ENCODE results near the gene TMEM234.

TMEM234 gene

GRCh38 chr1:32239790-32240139 lies 17.6 kb upstream of the TMEM234 start:
- DNase-seq (ENCODE audit: low read depth) = no peak

- no peak for DNase-seq (ENCODE audit: low read depth)
Measured at GRCh38 chr1:32239337-32239736, 17.2 kb upstream of the TMEM234 start.

GRCh38 chr1:32234792-32235191 lies 12.6 kb upstream of the TMEM234 start:
- DNase-seq (ENCODE audit: low read depth) = no peak

DNA sequence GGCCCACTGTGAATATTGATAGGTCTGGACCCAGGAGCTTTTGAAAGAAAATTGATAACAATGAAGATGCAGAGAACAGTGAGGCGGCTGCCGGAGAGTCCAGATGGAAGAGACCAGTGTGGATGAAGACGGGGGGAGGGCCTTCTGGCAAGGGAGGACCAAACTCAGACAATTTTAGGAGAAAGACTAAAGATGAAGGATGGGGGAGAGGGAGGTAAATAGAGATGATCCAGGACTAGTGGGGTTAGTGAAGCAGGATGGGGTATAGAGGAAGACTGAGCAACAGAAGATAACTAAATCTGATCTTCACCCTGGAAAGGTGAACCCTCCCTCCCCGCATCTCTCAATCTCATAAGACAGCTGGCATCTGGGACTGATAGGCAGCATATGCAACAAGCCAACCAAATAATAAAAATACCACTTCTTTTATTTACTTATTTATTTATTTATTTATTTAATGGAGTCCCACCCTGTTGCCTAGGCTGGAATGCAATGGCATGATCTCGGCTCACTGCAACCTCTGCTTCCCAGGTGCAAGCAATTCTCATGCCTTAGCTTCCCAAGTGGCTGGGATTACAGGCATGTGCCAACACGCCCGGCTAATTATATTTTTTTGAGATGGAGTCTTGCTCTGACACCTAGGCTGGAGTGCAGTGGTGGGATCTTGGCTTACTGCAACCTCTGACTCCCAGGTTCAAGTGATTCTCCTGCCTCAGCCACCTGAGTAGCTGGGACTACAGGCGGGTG lies 10.6 kb upstream of the TMEM234 start:
- DNase-seq (ENCODE audit: low read depth) = no peak

- DNase-seq (ENCODE audit: low read depth) = no peak
Measured at GRCh38 chr1:32231843-32232432, 9.8 kb upstream of the TMEM234 start.

DNA sequence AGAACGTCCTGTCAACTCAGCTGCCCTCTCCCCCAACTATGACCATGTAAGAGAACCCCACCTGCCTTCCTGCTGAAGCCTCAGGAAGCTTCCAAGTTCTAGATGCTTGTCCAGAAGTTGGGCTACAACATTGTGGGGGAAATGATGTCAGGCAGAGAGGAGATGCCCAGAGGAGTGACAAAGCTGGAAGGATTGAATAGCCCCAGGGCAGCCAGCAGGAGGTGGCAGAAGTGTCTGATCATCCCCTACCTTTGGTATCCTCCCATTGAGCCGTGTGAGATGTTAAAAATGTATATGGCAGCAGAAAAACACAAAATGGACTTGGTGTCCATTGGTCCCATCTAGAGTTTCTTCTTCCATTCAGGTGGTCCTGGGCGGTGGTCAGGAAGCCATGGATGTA lies 6.6 kb upstream of the TMEM234 start:
- DNase-seq (ENCODE audit: low read depth) = no peak

GRCh38 chr1:32224285-32224684 lies 2.1 kb upstream of the TMEM234 start:
- DNase-seq (ENCODE audit: low read depth) = no peak

DNA sequence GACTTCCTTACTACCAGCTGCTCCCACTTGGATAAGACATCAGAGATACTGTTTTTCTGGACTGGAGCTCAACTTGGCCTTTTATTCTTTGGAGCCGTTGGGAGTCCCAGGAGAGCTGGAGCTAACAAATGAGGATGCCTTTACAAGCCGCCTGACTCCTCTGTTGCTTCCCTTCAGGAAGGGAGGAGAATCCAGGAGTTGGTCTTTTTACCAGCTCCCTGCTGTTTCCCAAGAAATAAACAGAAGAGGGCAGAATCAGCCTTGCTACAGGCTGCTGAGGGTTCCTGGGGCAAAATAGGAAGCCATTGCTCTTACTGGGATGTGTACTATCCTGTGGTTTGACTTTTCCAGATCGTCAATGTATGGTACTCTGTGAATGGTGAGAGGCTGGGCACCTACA lies 1.5 kb upstream of the TMEM234 start:
- DNase-seq (ENCODE audit: low read depth) = no peak

GRCh38 chr1:32221581-32221979 lies 573 bp downstream of the TMEM234 start:
- no peak for DNase-seq (ENCODE audit: low read depth)

GRCh38 chr1:32220746-32221580 lies 1.2 kb downstream of the TMEM234 start:
- no peak for DNase-seq (ENCODE audit: low read depth)

DNA sequence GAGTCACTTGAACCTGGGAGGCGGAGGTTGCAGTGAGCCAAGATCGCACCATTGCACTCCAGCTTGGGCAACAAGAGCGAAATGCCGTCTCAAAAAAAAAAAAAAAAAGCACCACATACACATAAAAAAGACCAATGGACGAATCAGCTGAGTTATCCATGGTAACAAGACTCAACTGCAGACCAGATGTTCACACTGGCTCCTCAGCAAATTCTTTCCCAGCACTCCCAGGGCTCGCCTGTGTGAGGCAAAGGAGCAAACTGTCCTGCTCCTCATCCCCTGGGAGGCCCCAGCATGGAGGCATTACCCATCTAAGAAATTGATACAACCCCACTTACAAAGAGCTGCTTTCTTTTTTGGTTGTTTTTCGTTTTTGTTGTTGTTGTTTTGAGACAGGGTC lies 3.1 kb downstream of the TMEM234 start:
- no peak for DNase-seq (ENCODE audit: low read depth)

DNA sequence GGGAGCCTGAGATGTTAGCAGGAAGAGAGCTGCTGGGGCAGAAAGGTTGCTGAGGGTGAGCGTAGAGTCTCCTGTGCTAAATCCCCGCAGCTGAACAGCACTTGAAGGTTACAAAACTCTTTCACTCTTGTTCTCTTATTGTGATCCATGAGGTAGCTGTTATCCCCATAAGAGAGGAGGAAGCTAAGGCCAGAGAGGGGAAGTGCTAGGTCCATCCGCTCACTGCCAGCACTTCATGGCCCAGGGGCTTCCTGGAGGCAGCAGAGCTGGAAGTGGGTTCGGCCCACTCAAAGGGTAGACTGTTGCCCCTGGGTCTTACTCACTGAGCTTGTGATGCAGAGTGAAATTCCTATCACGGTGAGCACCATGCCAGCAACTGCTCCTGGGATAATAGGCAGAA lies 5.6 kb downstream of the TMEM234 start:
- no peak for DNase-seq (ENCODE audit: low read depth)

DNA sequence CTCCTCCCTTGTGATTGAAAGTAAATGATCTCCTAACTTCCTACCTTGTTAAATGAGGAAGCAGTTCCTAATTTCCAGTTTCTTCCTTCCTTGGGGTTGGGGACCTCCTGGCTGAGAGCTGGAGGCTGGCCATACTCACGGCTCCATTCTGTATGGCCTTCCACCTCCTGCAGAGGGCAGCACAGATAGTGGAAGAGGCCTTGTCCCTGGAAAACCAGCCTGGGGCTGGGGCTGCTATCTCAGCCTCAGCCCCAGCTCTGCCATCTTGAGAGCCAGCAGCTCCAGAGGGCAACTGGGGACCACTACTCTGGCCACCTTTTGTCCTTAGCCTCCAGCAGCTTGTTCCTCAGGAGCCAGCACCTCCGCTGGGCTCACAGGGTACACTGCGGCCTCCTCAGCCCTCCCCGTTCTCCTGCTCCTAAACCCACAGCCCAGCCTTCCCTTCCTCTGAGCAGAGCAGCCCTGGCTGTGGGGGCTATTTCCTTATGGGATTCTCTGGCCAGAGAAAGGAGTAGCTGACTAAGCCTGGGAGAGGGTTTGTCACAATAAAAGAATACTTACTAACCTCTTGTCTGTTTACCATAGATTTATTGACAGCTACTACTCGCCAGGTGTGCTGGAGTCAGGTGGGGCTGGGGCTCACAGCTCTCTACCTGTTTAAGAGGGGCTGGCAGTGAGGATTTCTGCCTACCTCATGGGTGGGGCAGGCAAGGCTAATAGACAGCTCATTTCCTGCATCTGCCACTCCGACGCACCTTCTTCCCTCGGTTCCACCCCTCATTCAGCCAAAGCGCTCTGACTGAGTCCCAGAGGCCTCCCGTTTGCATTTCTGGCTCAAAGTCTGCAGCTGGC lies 6.3 kb downstream of the TMEM234 start:
- peak; percentile 64 for DNase-seq (ENCODE audit: low read depth)

- peak; percentile 40 for DNase-seq (ENCODE audit: low read depth)
Measured at GRCh38 chr1:32208891-32209328, 13.2 kb downstream of the TMEM234 start, which contains the start of gene DCDC2B. Gene DCDC2B, plus strand, starts transcription at chr1:32209089. Its CDS starts 5 bp downstream, at chr1:32209094.

- DNase-seq (ENCODE audit: low read depth) = no peak
Measured at GRCh38 chr1:32208469-32208868, 13.7 kb downstream of the TMEM234 start.

DNA sequence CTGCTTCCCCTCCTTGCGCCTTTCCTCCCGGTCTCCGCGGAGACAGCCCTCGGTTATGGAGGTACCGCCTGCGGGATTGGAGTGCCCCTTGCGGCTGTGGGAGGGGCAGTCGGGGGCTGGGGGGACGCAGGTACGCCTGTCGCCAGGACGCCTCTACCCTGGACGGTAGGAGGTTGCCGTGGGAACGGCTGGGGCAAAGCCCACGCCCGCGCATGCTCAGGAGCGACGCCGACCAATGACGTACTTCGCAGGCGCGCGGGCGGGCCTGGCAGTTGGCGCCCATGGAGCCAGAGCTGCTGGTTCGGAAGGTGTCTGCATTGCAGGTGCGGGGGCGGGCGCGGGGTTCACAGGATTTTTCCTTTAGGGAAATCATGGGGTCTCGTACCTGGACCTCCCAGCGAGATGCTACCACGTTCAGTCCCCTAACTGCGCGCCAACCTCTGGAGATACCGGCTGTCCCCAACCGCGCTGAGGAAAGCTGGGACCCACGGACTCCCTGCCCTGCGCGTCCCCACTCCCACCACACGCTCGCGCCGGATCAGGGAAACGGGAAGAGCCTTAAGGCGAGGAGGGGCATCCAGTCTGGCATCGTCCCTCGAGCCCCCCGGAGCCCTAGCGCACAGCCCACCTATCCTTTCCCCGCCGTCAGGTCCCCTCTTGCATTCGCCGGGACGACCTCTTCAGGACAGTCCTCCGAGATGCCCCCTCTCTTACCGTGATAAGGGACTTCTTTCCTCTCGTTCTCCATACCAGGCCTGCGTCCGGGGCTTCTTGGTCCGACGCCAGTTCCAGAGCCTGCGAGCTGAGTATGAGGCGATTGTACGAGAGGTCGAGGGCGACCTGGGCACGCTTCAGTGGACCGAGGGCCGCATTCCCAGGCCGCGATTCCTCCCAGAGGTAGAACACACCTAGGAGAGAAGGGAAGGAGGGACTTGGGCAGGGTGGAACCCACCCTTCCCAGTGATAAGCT lies 16.5 kb downstream of the TMEM234 start, which contains the start of gene IQCC:
Gene IQCC (plus strand): TSS at position 271 of the 970 bp plus-strand sequence. CDS start 11 bp downstream, at position 282.
- peak; percentile 78 for DNase-seq (ENCODE audit: low read depth)

DNA sequence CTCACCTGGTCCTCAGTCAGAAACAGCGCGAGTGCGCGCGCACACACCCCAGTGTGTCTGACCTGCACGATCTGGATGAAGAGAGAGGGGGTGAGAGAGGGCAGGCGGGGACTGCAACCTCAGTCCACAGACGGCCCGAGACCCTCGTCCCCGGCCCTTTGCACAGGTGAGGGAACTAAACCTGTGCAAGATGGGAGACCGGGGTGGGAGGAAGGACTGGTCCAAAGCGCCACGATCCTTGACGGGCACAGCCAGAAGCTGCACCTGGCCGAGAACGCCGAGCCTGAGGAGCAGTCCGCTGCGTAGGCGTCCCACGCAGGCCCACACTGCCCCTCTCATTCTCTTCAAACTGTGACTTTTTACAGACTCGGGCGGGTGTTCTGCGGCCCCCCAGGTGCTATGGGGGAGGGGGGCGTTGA lies 17.2 kb downstream of the TMEM234 start:
- no peak for DNase-seq (ENCODE audit: low read depth)

DNA sequence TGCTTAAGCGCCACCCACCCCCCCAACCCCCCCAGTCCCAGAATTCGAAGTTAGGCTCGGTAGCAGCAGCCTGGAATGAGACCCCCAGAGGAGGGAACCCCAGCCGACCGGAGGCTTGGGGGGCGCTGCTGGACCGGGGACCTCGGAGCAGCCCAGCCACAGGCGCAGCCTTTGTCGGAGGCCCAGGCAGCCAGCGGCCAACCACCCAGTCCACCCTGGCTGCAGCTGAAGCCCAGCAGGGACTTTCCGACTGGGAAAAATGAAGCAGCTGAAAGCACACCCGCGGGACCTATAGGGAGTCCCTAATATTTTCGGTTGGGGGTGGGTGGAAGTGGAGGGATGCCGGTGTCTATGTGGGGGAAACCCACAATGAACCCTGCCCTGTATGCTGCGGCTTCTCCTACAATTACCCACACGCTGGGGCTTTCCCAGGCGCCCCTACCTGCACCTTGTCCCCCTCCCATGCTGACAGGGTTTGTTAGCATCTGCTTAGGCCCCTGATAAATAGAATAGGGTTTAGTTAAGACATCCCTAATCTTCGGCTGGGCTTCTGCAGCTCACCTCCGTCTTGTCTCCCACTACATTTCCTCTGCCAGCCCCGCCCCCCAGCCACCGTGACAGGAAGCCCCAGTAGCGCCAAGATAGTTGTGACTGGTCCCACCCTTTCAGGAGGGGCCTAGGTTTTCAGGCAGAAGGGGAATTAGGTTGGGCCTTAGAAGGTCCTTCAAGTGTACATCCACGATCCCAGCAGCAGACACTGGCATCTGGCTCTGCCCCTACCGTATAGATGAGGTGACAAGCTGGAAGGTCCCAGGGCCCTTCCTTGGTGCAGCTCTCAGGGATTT lies 20.9 kb downstream of the TMEM234 start:
- DNase-seq (ENCODE audit: low read depth) = peak; percentile 72

GRCh38 chr1:32200226-32201010 lies 21.7 kb downstream of the TMEM234 start, which contains the start of gene CCDC28B:
Gene CCDC28B, plus strand, starts transcription at chr1:32200595. Its CDS starts 1,341 bp downstream, at chr1:32201936.
- peak; percentile 83 for DNase-seq (ENCODE audit: low read depth)
